ENCODE results near the gene CLEC7A.

DNA sequence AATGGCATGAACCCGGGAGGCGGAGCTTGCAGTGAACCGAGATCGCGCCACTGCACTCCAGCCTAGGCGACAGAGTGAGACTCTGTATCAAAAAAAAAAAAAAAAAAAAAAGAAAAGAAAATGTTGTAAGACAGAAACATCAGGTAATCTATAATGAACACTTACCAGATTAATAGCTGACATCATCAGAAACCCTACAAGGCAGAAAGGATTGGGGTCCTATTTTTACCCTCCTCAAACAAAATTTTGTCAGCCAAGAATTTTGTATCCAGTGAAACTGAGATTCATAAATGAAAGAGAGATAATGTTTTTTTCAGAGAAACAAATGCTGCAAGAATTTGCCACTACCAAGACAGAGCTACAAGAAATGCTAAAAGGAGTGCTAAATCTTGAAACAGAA, 45.3 kb downstream of the CLEC7A start:
- TF ChIP-seq, protein P1, sequence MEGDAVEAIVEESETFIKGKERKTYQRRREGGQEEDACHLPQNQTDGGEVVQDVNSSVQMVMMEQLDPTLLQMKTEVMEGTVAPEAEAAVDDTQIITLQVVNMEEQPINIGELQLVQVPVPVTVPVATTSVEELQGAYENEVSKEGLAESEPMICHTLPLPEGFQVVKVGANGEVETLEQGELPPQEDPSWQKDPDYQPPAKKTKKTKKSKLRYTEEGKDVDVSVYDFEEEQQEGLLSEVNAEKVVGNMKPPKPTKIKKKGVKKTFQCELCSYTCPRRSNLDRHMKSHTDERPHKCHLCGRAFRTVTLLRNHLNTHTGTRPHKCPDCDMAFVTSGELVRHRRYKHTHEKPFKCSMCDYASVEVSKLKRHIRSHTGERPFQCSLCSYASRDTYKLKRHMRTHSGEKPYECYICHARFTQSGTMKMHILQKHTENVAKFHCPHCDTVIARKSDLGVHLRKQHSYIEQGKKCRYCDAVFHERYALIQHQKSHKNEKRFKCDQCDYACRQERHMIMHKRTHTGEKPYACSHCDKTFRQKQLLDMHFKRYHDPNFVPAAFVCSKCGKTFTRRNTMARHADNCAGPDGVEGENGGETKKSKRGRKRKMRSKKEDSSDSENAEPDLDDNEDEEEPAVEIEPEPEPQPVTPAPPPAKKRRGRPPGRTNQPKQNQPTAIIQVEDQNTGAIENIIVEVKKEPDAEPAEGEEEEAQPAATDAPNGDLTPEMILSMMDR (IDR thresholded peaks at IDR 0.05) = no peak
- TF ChIP-seq POLR2A (IDR thresholded peaks at IDR 0.05) = no peak
